ENCODE results near the gene USP31.

GRCh38 chr16:23183543-23183862, 34.3 kb upstream of the USP31 start:
- TF ChIP-seq EP300 (IDR thresholded peaks at IDR 0.05; ENCODE audit: borderline replicate concordance) (no peak), TAF1 (IDR thresholded peaks at IDR 0.05; ENCODE audit: low read depth) (no peak), TEAD4 (IDR thresholded peaks at IDR 0.05) (no peak), CEBPB (IDR thresholded peaks at IDR 0.05) (no peak), RAD21 (IDR thresholded peaks at IDR 0.05; ENCODE audit: low read depth) (no peak), ZBTB7A (IDR thresholded peaks at IDR 0.05; ENCODE audit: low read depth) (no peak), FOXM1 (IDR thresholded peaks at IDR 0.05; ENCODE audit: borderline replicate concordance, low read depth) (no peak), YY1 (IDR thresholded peaks at IDR 0.05; ENCODE audit: low read depth) (no peak), TCF12 (IDR thresholded peaks at IDR 0.05; ENCODE audit: low read depth) (no peak)
- TF ChIP-seq, protein P1, sequence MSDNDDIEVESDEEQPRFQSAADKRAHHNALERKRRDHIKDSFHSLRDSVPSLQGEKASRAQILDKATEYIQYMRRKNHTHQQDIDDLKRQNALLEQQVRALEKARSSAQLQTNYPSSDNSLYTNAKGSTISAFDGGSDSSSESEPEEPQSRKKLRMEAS (IDR thresholded peaks at IDR 0.05) = no peak
- TF ChIP-seq, protein P2, sequence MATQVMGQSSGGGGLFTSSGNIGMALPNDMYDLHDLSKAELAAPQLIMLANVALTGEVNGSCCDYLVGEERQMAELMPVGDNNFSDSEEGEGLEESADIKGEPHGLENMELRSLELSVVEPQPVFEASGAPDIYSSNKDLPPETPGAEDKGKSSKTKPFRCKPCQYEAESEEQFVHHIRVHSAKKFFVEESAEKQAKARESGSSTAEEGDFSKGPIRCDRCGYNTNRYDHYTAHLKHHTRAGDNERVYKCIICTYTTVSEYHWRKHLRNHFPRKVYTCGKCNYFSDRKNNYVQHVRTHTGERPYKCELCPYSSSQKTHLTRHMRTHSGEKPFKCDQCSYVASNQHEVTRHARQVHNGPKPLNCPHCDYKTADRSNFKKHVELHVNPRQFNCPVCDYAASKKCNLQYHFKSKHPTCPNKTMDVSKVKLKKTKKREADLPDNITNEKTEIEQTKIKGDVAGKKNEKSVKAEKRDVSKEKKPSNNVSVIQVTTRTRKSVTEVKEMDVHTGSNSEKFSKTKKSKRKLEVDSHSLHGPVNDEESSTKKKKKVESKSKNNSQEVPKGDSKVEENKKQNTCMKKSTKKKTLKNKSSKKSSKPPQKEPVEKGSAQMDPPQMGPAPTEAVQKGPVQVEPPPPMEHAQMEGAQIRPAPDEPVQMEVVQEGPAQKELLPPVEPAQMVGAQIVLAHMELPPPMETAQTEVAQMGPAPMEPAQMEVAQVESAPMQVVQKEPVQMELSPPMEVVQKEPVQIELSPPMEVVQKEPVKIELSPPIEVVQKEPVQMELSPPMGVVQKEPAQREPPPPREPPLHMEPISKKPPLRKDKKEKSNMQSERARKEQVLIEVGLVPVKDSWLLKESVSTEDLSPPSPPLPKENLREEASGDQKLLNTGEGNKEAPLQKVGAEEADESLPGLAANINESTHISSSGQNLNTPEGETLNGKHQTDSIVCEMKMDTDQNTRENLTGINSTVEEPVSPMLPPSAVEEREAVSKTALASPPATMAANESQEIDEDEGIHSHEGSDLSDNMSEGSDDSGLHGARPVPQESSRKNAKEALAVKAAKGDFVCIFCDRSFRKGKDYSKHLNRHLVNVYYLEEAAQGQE (IDR thresholded peaks at IDR 0.05; ENCODE audit: low read depth) = no peak
- TF ChIP-seq, protein P3, sequence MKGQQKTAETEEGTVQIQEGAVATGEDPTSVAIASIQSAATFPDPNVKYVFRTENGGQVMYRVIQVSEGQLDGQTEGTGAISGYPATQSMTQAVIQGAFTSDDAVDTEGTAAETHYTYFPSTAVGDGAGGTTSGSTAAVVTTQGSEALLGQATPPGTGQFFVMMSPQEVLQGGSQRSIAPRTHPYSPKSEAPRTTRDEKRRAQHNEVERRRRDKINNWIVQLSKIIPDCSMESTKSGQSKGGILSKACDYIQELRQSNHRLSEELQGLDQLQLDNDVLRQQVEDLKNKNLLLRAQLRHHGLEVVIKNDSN (IDR thresholded peaks at IDR 0.05) = no peak
